ENCODE results near the gene PTOV1.

Gene PTOV1

GRCh38 chr19:49845414-49845813 lies 5.5 kb upstream of the PTOV1 start:
- DNase-seq = no peak

DNA sequence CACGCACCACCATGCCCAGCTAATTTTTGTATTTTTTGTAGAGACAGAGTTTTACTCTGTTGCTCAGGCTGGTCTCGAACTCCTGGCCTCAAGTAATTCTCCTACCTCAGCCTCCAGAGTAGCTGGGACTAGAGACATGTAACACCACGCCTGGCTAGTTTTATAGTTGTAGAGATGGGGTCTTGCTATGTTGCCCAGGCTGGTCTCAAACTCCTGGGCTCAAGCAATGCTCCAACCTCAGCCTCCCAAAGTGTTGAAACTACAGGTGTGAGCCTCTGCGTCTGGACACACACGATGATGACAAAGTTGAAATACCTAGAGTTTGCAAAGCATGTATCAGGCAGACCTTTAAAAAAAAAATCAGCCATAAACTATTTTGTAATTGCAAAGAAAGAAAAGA lies 4.6 kb upstream of the PTOV1 start:
- DNase-seq = no peak

DNA sequence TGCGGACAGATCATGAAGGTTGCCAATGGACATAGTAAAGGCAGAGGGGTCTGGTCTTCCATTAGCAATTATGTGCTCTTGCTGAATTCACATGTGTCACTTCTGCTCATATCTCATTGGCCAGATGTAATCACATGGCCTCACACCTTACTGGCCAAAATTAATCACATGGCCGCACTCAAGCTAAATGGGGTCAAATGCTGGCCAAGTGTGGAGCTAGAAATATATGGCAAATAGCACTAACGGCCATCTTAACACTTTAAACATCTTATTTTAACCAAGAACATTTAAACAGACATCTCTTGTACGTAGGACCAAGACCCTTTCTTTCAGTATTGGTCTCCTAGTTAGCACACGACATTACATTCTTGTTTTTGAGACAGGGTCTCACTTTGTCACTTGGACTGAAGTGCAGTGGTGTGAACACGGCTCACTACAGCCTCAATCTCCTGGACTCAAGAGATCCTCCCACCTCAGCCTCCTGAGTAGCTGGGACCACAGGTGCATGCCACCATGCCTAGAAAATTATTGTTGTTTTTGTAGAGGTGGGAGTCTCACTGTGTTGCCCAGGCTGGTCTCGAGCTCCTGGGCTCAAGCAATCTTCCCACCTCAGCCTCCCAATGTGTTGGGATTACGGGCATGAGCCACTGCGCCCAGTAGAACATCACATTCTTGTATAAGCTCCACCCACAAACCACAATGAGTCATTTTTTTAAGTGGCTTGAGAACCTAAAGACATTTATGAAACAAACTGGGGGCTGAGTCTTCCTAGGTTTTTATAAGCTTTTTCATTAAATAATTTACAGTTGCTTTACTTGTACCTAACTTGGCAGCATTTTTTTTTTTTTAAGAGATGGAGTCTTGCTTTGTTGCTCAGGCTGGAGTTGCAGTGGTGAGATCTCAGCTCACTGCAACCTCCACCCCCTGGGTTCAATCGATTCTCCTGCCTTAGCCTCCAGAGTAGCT lies 2.9 kb upstream of the PTOV1 start:
- no peak for DNase-seq

DNA sequence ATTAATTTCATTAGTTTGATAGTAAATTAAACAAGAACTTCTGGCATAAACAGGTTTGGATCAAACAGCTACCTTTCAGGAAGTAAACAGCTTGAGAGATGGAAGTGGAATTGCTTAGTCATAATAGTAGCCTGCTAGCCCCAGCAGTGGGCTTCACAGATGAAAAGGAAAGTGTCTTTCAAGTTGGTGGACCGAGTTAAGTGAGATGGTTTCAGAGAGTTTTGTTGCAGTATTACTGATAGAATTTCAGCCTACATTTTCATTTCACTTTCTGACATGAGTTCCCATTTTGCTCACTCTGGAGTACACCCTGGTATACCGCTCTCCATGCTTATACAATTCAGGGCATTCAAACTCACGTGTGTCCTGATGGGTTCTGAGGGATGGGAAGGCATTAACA lies 2.0 kb upstream of the PTOV1 start:
- no peak for DNase-seq

- no peak for DNase-seq
These were observed 1.3 kb upstream of the PTOV1 start for GRCh38 chr19:49849433-49850220.

- no peak for DNase-seq
These were observed 805 bp upstream of the PTOV1 start for GRCh38 chr19:49850221-49850486.

- peak; percentile 32 for DNase-seq
These were observed 699 bp downstream of the PTOV1 start for GRCh38 chr19:49851456-49852259.

DNA sequence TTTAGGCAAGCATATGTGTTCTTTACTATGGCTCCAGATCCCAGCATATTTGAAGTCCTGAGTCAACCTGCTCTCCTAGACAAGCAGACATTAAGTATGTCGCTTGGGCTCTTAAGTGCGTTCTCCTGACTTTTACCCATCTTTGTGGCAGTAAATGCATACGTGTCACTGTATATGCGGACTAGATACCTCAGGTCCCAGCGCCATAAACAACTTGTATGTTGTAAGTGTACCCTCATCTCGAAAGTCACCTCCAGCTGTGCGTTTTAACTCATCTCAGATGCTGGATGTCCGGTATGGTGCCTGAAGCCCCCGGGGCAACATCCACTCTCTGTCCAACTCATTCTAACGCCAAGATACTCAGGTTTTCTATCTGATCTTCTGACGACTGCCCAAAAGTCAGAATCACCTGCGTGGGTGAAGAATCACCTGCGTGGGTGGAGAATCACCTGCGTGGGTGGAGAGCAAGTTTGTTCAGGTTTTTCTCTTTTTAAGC lies 1.7 kb downstream of the PTOV1 start:
- DNase-seq = no peak

GRCh38 chr19:49853852-49854377 lies 3.0 kb downstream of the PTOV1 start:
- no peak for DNase-seq

DNA sequence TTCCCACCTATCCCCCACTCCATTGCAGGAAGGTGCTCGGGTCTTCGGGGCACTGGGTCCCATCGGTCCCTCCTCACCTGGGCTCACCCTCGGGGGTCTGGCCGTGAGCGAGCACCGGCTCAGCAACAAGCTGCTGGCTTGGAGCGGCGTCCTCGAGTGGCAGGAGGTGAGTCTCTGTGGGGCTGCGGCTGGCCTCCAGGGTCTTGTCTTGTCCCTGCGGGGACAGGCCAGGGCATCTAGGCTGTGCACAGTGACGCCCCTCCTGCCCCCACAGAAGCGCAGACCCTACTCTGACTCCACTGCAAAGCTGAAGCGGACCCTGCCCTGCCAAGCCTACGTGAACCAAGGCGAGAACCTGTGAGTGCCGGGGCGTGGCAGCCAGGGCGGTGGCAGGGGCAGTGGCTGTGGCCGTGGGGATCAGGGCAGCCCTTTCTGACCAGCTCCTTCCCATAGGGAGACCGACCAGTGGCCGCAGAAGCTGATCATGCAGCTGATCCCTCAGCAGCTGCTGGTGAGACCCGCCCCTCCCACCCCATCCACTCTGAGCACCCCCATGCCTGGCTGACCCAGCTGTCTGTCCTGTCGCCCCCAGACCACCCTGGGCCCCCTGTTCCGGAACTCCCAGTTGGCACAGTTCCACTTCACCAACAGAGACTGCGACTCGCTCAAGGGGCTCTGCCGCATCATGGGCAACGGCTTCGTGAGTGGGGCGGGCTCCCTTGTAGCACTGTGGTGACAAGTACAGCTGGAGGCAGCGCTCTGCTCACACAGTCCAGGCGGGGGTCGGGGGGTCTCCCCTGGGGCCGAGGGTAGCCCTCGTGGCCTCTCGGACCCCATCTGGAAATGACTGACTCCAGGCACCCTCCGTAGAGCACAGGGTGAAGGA lies 3.7 kb downstream of the PTOV1 start:
- no peak for DNase-seq

DNA sequence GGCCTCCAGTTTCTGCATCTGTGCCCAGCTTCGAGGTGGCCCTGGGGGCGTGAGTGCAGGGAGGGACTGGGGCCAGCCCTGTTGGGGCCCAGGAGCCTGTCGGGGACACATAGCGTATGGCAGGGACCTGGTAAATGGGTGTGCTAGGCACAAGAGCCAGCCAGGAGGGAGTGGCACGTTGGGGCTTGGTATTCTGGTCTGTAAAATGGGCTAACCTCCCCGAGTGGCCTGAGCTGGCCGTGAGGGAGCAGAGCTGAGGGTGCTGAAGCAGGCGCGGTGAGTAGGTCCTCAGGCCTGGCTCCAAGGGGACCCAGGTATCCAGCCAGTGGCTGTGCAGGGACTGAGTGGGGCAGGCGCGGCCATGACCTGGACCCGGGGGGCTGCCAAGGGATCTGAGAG lies 4.3 kb downstream of the PTOV1 start:
- DNase-seq = no peak

DNA sequence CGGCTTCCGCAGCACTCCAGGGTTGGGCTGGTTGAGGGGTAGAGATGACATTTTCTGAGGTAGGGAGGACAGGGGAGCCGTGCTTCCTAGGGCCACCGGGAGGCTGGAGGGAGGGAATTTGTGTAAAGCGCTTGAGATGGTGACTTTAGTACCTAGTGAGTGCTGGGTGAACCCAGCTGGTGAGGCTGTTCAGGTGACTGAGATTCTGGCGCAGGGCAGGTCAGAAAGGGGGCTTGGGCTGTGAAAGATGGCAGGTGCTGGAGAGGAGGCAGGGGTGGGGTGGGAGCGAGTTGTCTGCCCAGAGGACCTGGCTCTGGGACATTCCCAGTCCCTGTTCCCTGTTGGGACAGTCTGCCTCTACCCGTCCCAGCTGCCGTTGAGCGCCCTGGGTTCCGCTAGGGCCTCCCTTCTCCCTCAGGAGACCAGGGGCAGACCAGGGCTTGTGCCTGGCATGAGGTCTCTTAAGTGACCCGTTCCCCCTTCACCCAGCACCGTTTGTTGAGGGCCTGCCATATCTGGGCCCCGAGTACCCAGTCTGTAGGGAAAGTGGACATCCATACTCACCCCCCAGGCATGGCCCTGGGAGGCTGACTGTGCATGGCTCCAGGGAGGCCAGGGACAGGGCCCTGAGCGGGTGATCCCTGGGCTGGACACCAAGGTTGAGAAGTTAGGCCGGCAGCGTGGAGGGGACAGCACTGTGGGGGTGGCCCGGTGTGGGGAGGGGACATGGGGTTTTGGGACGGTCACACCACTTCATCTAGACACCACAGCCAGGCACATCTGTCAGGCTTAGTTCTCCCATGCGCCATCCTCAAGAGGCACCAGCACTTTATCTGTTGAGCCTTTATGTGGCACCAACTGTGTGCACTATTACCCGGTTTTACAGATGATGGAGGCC lies 5.0 kb downstream of the PTOV1 start:
- DNase-seq = no peak

- DNase-seq = no peak
These were observed 5.6 kb downstream of the PTOV1 start for GRCh38 chr19:49856574-49857021.

DNA sequence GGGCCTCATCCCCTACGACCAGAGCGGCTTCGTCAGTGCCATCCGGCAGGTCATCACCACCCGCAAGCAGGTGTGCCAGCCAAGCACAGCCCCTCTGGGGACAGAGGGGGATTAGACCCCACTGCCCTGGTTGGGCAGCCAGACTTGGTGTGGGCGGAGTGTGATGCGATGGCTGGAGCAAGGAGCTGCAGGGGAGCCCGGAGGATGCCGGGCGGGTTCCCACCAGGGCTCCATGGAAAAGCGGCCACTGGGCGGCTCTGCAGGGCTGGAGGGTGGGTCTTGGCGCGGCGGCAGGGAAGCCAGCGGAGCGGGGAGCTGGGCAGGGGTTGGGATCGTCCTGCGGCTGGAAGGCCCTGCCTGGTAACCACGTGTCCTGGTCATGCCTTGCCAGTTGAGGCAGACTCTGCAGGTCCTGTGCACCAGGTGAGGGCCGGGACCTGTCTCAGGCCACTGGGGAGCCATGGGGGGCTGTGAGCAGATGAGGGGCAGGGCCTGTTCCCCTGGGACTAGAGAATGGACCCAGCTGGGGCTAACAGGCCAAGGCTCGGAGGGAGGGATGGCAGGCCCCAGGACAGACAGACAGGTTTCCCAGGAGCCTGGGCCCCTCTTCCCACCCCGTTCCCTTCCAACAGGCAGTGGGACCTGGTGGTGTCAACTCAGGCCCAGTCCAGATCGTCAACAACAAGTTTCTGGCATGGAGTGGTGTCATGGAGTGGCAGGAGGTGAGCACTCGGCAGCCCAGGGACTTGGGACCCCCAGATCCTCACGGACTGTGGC lies 6.3 kb downstream of the PTOV1 start:
- DNase-seq = no peak

DNA sequence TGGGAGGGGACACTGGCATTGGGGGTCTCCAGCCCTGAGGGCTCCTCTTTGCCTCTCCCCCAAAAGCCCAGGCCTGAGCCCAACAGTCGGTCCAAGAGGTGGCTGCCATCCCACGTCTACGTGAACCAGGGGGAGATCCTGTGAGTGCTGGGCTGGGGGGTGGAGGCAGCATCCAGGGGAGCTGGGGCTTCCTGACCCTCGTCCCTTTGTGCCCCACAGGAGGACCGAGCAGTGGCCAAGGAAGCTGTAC lies 6.8 kb downstream of the PTOV1 start:
- no peak for DNase-seq

DNA sequence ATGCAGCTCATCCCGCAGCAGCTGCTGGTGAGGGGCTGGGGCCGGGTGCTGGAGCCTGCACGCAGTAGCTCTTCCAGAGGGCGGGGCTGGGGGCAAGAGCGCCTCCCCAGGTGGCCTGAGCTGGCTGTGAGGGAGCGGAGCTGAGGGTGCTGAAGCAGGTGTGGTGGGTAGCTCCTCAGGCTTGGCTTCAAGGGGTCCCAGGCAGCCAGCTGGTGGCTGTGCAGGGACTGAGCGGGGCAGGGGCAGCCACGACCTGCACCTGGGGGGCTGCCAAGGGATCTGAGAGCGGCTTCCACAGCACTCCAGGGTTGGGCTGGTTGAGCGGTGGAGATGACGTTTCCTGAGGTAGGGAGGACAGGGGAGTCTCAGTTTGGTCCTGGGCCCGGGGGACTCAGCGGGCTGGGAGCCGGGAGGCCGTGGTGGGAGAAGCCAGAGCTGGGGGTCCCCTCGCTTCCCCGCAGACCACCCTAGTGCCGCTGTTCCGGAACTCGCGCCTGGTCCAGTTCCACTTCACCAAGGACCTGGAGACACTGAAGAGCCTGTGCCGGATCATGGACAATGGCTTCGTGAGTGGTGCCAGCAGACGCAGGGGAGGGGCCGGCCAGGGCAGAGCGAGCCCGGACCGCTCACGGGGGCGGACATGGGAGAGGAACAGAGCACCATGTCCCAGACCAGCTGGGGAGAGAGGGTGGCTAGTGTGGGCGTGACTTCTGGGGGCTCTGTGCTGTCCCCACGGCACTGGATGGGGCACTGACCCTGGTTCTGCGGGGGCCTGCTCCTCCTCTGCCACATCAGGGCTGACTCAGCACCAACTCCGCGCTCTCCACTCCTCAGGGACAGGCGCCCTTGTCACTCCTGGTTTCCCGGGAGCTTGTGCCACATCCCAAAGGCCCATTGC lies 7.4 kb downstream of the PTOV1 start:
- no peak for DNase-seq

- no peak for DNase-seq
These were observed 8.8 kb downstream of the PTOV1 start for GRCh38 chr19:49859682-49860335.

- DNase-seq = no peak
These were observed 9.6 kb downstream of the PTOV1 start for GRCh38 chr19:49860336-49861102.
